HG02938 (cell line): ENCODE measurements around the gene CPNE2.

Experiments
- ATAC-seq: cut with Tn5 transposase; IDR thresholded peaks from one replicate; pipeline ENCODE4 v1.9.1; 2021; ENCODE audit warnings: mild to moderate bottlenecking, moderate library complexity; ENCODE audit not compliant: unreplicated experiment

The CPNE2 gene

GRCh38 chr16:57141822-57142631 is 49.6 kb downstream of the CPNE2 start:
- ATAC-seq: no peak

DNA sequence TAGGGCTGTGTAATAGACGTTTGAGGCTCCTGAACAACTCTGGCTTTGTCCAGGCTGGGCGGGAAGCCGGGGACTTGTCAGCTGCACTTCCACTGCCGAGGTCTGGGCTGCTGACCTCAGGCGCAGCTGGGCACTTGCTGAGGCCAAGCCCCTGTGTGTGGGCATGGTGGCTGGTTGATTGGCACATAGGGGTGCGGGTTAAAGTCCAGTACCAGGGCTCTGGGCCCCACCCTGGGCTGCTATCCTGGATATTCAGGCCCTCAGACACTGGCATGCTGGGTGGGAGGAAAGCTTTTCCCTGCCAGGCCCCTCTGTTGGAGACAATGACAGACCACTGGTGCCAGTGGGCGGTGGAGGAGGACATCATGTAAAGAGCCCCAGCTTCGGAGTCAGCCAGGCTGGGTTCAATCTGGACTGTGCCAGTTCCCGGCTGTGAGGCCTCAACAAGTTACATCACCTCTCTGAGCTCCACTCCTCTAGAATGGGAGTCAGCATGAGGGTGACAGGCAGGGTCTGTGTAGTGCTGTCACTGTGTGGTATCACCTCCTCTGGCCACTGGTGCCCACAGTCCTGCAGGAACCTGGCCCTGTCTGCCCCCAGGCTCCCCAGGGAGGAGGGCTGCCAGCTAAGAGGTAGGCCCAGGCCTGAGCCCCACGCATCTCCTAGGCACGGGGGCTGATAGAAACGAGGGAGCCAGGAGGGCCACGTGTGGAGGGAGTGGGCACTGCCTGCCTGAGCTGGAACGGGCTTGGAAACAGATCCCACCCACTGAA is 51.0 kb downstream of the CPNE2 start:
- no peak for ATAC-seq

GRCh38 chr16:57144027-57144426 is 51.6 kb downstream of the CPNE2 start:
- ATAC-seq: no peak

GRCh38 chr16:57145046-57146021 is 53.0 kb downstream of the CPNE2 start:
- no peak for ATAC-seq

- no peak for ATAC-seq
Measured at GRCh38 chr16:57146040-57146647, 53.8 kb downstream of the CPNE2 start.

GRCh38 chr16:57146735-57147134 is 54.4 kb downstream of the CPNE2 start:
- ATAC-seq: no peak

DNA sequence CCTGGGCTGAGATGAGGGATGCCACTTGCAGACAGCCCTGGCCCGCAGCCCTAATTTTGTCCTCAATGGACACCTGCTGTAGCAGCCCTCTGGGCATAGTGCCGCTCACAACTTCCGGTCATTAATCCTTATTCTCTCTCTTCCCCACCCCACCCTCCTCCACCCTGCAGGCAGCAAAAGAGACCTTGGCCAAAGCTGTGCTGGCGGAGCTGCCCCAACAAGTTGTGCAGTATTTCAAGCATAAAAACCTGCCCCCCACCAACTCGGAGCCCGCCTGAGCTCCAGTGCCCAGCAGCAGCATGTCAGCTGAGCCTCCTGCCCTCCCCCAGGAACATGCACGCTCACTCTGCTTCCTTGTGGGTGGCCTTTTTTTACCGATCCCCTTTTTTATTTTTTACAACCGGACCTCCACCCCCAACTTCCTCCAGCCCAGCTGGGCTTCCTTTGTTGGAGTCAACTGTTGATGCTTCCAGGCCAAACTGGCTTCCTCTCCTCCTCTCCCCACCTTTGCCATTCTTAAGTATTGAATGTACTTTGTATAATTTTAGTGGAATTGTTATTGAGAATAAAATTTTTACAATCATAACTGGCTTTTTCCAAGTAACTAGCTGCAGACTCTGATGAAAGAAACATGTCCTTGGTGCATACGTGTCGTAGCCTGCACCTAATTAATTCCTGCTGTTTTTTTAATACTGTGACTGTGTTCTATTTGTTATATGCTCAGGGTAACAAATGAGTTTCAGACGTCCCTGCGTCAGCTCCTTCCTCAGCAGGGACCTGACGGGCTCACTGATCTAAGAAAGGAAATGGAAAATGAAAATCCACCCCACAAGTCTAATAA is 55.2 kb downstream of the CPNE2 start:
- no peak for ATAC-seq

DNA sequence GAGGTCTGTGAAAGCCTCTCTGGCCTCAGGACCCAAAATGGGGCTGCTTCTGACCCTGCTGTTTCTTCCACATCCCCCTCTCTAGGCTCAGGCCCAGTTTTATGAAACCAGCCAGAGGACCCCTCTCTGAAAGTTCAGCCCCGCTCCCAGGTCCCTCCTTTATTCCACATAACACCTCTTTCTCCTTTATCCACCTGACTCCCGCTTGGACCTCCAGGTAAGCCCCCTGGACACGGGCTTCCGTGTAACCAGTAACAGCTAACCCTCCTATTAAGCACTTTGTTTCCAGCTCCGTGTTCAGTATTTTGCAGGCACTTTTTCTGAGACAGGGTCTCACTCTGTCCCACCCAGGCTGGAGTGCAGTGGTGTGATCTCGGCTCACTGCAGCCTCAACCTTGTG is 56.1 kb downstream of the CPNE2 start:
- no peak for ATAC-seq

DNA sequence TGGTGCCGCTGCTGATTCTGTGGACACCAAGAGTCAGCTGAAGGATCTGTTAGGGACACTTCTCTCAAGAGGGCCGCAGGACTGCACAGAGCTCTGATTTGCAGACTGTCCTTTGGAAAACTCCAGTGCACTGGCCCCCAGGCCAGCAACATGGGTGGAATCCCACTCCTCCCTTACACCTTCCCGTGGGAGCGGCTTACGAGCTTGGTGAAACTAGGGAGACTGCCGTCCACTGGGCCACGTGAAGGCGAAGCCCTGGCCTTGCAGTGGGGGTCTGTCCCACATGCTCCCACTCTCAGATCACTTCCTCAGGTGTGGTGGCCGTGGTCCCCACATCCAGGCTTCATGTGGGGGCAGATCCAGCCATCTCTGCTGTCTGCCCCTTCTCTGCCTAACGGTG is 57.0 kb downstream of the CPNE2 start:
- no peak for ATAC-seq

- no peak for ATAC-seq
Measured at GRCh38 chr16:57150682-57151330, 58.4 kb downstream of the CPNE2 start.

DNA sequence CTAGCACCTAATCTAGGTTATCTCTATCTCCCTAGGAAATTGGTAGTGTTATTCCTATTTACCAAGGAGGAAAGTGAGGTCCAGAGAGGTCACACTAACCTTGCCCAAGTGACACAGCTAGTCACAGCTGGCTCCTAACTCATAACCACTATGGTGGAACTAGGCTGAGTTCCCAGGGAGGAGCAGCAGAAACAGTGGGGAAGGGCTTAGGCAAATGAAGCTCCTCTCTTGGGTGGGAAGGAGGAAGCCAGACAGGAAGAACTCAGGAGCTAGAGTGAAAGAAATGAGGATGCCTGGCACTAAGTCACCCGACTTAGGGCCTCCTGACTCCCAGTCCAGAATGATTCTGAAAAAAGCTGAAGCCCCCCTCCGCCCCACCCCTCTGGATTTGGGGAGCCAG is 59.0 kb downstream of the CPNE2 start:
- no peak for ATAC-seq

DNA sequence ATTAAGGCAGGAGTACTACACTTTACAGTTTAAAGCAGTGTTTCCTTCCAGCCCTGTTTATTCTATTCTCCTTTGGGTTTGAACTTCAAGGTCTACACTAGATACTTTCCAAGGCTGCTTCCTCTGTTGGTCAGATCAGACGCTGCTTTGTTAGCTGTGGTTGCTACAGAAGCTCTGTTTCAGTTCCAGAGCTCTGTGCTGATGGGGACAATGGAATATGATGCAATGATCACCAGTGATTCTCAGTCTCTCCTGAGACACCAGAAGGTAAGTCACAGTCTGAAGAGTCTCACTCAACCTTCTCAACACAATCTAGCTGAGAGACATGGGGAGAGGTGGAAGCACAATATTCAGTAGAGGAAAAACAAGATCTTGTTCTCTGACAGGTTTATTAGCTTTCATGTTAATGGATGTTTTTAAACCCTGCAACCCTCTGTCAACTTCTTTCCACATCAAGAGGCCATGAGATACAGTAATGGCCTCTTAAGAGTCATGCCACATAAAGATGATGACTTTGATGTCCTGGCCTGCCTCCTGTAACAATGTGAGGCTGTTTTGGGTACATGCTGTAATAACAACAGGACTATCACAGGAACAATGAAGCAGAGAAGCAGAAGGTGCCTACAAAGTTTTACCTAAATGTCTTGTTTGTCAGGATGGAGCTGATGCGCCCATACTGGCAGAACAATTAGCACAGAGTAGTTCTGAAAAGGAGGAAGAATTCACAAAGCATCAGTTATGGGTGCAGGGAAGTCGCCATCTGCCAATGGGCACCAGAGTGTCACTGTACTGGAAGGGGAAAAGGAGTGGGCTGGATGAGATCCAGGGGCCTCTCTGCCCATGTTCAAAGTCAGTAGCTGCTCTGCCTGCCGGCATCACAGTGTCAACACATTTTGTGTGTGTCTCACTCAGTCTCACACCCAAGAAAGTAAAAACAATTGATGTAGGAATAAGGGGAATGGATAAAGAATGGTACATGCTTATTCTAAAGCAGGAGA is 60.0 kb downstream of the CPNE2 start:
- ATAC-seq: no peak

- no peak for ATAC-seq
Measured at GRCh38 chr16:57153841-57154240, 61.5 kb downstream of the CPNE2 start.

GRCh38 chr16:57155702-57156350 is 63.4 kb downstream of the CPNE2 start:
- ATAC-seq: no peak

DNA sequence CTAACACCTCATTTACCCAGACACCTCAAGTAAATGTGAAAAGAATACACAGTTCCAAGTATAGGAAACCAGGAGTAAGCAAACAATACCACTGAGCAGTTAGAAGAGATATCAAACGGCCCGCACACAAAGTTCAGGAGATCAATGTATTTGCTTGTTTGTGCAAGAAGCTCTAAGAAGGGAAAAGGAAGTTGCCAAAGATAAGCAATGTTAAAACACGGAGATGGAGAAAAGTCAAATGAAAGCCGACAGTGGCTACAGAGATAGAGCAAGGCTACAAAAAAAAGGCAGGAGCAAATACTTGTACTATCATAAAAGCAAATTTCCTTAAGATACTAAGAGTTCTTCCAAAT is 63.9 kb downstream of the CPNE2 start:
- ATAC-seq: no peak

- no peak for ATAC-seq
Measured at GRCh38 chr16:57157533-57157932, 65.2 kb downstream of the CPNE2 start.

- no peak for ATAC-seq
Measured at GRCh38 chr16:57159447-57159846, 67.1 kb downstream of the CPNE2 start.

GRCh38 chr16:57163842-57164241 is 71.5 kb downstream of the CPNE2 start:
- ATAC-seq: no peak
